ENCODE measurements around the gene DEFB125.

DEFB125 gene

DNA sequence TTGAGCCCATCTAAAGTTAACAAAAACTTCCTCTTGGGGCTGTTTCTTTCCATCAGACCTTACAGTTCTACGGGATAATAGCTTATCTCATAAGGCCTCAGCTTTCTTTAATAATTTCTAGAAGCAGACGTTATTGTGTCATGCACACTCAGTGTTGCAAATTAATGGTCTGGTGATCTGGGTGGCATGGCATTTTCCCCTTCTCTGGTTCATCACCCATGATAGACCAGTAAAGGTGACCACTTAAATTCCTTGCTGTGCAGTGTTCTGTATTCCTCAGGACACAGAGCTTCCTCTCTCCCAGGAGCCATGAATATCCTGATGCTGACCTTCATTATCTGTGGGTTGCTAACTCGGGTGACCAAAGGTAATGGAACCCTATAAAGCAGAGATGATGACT lies at the start of gene DEFB125:
DEFB125 (plus strand) TSS at position 272 of the 400 bp plus-strand sequence; CDS start at position 310, 38 bp downstream.
- no peak within 1 kb of the TSS for H3K4me3 Mint-ChIP-seq
- peaks cover 29% of the 10 kb centered on the region for H3K27me3 Mint-ChIP-seq (ENCODE audit: low read depth, poor library complexity)
- TF ChIP-seq, protein P1, sequence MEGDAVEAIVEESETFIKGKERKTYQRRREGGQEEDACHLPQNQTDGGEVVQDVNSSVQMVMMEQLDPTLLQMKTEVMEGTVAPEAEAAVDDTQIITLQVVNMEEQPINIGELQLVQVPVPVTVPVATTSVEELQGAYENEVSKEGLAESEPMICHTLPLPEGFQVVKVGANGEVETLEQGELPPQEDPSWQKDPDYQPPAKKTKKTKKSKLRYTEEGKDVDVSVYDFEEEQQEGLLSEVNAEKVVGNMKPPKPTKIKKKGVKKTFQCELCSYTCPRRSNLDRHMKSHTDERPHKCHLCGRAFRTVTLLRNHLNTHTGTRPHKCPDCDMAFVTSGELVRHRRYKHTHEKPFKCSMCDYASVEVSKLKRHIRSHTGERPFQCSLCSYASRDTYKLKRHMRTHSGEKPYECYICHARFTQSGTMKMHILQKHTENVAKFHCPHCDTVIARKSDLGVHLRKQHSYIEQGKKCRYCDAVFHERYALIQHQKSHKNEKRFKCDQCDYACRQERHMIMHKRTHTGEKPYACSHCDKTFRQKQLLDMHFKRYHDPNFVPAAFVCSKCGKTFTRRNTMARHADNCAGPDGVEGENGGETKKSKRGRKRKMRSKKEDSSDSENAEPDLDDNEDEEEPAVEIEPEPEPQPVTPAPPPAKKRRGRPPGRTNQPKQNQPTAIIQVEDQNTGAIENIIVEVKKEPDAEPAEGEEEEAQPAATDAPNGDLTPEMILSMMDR (IDR thresholded peaks at IDR 0.05): no peak
- H3K36me3 Mint-ChIP-seq (ENCODE audit: low read depth): no peaks in the 10 kb centered on the region
- peaks cover 15% of the 10 kb centered on the region for H3K9me3 Mint-ChIP-seq
- no peak for DNase-seq
- no peak within 1 kb of the TSS for H3K27ac Mint-ChIP-seq
- H3K4me1 Mint-ChIP-seq: no peaks in the 10 kb centered on the region

- H3K27ac Mint-ChIP-seq: no peak overlapping the region
- TF ChIP-seq, protein P1 (IDR thresholded peaks at IDR 0.05): no peak
- no peaks in the 10 kb centered on the region for H3K4me1 Mint-ChIP-seq
- H3K36me3 Mint-ChIP-seq (ENCODE audit: low read depth): no peaks in the 10 kb centered on the region
- H3K27me3 Mint-ChIP-seq (ENCODE audit: low read depth, poor library complexity): no peaks in the 10 kb centered on the region
- no peaks in the 10 kb centered on the region for H3K9me3 Mint-ChIP-seq
- DNase-seq: no peak
- no peak overlapping the region for H3K4me3 Mint-ChIP-seq
These were observed 27.2 kb upstream of the DEFB125 start for GRCh38 chr20:60035-60918.

GRCh38 chr20:61230-61629 lies 26.2 kb upstream of the DEFB125 start:
- Mint-ChIP-seq H3K4me3 (no peak overlapping the region), H3K4me1 (no peaks in the 10 kb centered on the region), H3K36me3 (ENCODE audit: low read depth) (no peaks in the 10 kb centered on the region), H3K27ac (no peak overlapping the region), H3K27me3 (ENCODE audit: low read depth, poor library complexity) (no peaks in the 10 kb centered on the region), H3K9me3 (no peaks in the 10 kb centered on the region)
- DNase-seq: no peak
- TF ChIP-seq, protein P1 (IDR thresholded peaks at IDR 0.05): no peak

DNA sequence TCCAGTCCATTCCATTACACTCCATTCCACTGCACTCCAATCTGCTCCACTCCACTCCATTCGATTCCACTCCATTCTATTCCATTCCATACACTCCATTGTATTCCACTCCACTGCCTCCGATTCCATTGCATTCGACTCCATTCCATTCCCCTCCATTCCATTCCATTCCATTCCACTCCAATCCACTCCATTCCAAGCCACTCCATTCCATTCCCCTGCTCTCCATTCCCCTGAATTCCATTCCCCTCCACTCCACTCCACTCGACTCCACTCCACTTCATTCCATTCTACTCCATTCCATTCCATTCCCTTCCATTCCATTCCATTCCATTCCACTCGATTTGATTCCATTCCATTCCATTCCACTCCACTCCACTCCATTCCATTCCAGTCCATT lies 25.7 kb upstream of the DEFB125 start:
- H3K4me1 Mint-ChIP-seq: no peaks in the 10 kb centered on the region
- no peak overlapping the region for H3K4me3 Mint-ChIP-seq
- no peak for DNase-seq
- no peaks in the 10 kb centered on the region for H3K27me3 Mint-ChIP-seq (ENCODE audit: low read depth, poor library complexity)
- no peak overlapping the region for H3K27ac Mint-ChIP-seq
- TF ChIP-seq, protein P1 (IDR thresholded peaks at IDR 0.05): no peak
- H3K36me3 Mint-ChIP-seq (ENCODE audit: low read depth): no peaks in the 10 kb centered on the region
- no peaks in the 10 kb centered on the region for H3K9me3 Mint-ChIP-seq

DNA sequence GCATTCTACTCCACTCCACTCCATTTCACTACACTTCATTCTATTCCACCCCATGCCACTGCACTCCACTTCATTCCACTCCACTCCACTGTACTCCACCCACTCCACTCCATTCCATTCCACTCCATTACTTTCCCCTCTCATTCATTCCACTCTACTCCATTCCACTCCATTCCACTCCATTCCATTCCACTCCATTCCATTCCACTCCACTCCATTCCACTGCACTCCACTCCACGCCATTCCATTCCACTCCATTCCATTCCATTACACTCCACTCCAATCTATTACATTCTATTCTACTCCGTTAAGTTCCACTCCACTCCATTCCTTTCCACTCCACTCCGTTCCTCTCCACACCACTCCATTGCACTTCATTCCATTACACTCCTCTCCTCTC lies 25.0 kb upstream of the DEFB125 start:
- Mint-ChIP-seq H3K4me3 (no peak overlapping the region), H3K36me3 (ENCODE audit: low read depth) (no peaks in the 10 kb centered on the region), H3K9me3 (no peaks in the 10 kb centered on the region), H3K27me3 (ENCODE audit: low read depth, poor library complexity) (no peaks in the 10 kb centered on the region), H3K27ac (no peak overlapping the region), H3K4me1 (no peaks in the 10 kb centered on the region)
- TF ChIP-seq, protein P1 (IDR thresholded peaks at IDR 0.05): no peak
- DNase-seq: no peak
